GM12878 (cell line): ENCODE results near the gene ARHGEF10L. TPM values are rescaled to one million over a fixed set of nuclear protein-coding genes. Genes with fewer than 3 reads are reported as not detected.

ENCODE experiments used
- ATAC-seq: fragments of 200-7000 bp; cut with Tn5 transposase; 3 replicates; pipeline ENCODE4 v1.9.1; 2020; ENCODE audit warnings: mild to moderate bottlenecking, moderate library complexity
- BruUV-seq: library from RNA; stranded (reverse); fragments of 400-500 nt; replicated peaks from 2 replicates; lab custom pipeline; 2021; lab: Mats Ljungman, UMichigan
- CTCF ChIA-PET: fragments of 300-600 bp; sonication (Branson Sonifier 250); formaldehyde crosslinking; extraction: SDS; loops from one replicate; lab custom pipeline; 2021; ENCODE audit warnings: inconsistent platforms; lab: Yijun Ruan, JAX
- POLR2A ChIA-PET: fragments of 350-600 bp; formaldehyde crosslinking; extraction: SDS; loops from one replicate; lab custom pipeline; 2021; ENCODE audit warnings: inconsistent platforms; lab: Charles Lee
- RAD21 ChIA-PET: fragments of 300-600 bp; sonication (Branson Sonifier 250); formaldehyde crosslinking; loops from one replicate; lab custom pipeline; 2023; ENCODE audit warnings: antibody characterized with exemption; ENCODE audit not compliant: unreplicated experiment; lab: Charles Lee
- SMC1A ChIA-PET: fragments of 300-600 bp; sonication (Branson Sonifier 250); formaldehyde crosslinking; loops from one replicate; lab custom pipeline; 2023; ENCODE audit not compliant: unreplicated experiment, uncharacterized antibody; lab: Charles Lee
- DNase-seq: peaks from one replicate; pipeline ENCODE4 v3.0.0-alpha.2; 2011; ENCODE audit warnings: low read depth, low spot score
- FAIRE-seq: peaks from 3 replicates; lab custom pipeline; 2011; peaks lifted over from hg19 to GRCh38; lab: Jason Lieb, UNC
- H2AFZ ChIP-seq: 2 replicates; pipeline ENCODE4 v1.6.0; 2011; ENCODE audit warnings: low read depth, low read length, control low read depth; ENCODE audit not compliant: control insufficient read depth
- H3K27ac ChIP-seq: 2 replicates; pipeline ENCODE4 v1.5.1; 2011; ENCODE audit warnings: control low read depth; ENCODE audit not compliant: control insufficient read depth, insufficient read depth
- H3K27me3 ChIP-seq, 2 experiments: replicated peaks in 1 of 2; 2 replicates each; pipeline versions ENCODE4 v1.6.0 to v1.6.1; 2011; ENCODE audit warnings: low read length in 1 of 2; ENCODE audit not compliant: control insufficient read depth in 2 of 2, insufficient read depth in 2 of 2
- H3K36me3 ChIP-seq, 2 experiments: 2 replicates each; pipeline ENCODE4 v1.5.1; 2011; ENCODE audit warnings: low read length in 1 of 2; ENCODE audit not compliant: control insufficient read depth in 2 of 2, insufficient read depth in 2 of 2
- H3K4me1 ChIP-seq: 2 replicates; pipeline ENCODE4 v1.6.1; 2011; ENCODE audit warnings: mild to moderate bottlenecking, low read length, moderate library complexity, mixed read lengths; ENCODE audit not compliant: control insufficient read depth, insufficient read depth
- H3K4me2 ChIP-seq: 2 replicates; pipeline ENCODE4 v1.6.0; 2011; ENCODE audit warnings: control low read depth; ENCODE audit not compliant: control insufficient read depth, insufficient read depth
- H3K4me3 ChIP-seq: fragments of 200-600 bp; sonication (generic); 2 replicates; pipeline ENCODE4 v1.5.1; 2016
- H3K79me2 ChIP-seq: 2 replicates; pipeline ENCODE4 v1.6.0; 2011; ENCODE audit warnings: low read length; ENCODE audit not compliant: control insufficient read depth, insufficient read depth
- H3K9ac ChIP-seq: 2 replicates; pipeline ENCODE4 v1.8.0; 2011; ENCODE audit warnings: low read length, control low read depth, mixed read lengths; ENCODE audit not compliant: control insufficient read depth, insufficient read depth
- H3K9me3 ChIP-seq: replicated peaks from 3 replicates; pipeline ENCODE4 v1.5.1; 2011; ENCODE audit warnings: mild to moderate bottlenecking, low read length; ENCODE audit not compliant: control insufficient read depth, insufficient read depth
- H4K20me1 ChIP-seq: 2 replicates; pipeline ENCODE4 v1.6.0; 2011; ENCODE audit not compliant: control insufficient read depth, insufficient read depth
- BCL11A ChIP-seq: IDR thresholded peaks from 2 replicates; pipeline ENCODE4 v1.6.1; 2011; ENCODE audit warnings: low read depth, low read length
- ESRRA ChIP-seq: IDR thresholded peaks from 2 replicates; pipeline ENCODE4 v1.6.1; 2012; ENCODE audit warnings: mild to moderate bottlenecking, low read length, improper control_type of control experiment
- FOXK2 ChIP-seq: fragments of 450-650 bp; IDR thresholded peaks from 2 replicates; pipeline ENCODE4 v1.6.1; 2017; ENCODE audit warnings: mild to moderate bottlenecking, moderate library complexity
- IKZF2 ChIP-seq, 2 experiments: fragments of 450-650 bp; IDR thresholded peaks; 2 replicates each; pipeline ENCODE4 v1.6.1; 2017; ENCODE audit warnings: mild to moderate bottlenecking in 2 of 2, moderate library complexity in 2 of 2
- NBN ChIP-seq: fragments of 450-650 bp; IDR thresholded peaks from 2 replicates; pipeline ENCODE4 v1.6.1; 2016
- NFIC ChIP-seq: IDR thresholded peaks from 2 replicates; pipeline ENCODE4 v1.6.1; 2012; ENCODE audit warnings: low read depth, mild to moderate bottlenecking, inconsistent platforms, low read length, moderate library complexity
- PAX8 ChIP-seq: fragments of 450-650 bp; IDR thresholded peaks from 2 replicates; pipeline ENCODE4 v1.6.1; 2017; ENCODE audit warnings: mild to moderate bottlenecking, moderate library complexity
- SP1 ChIP-seq: IDR thresholded peaks from one replicate; pipeline ENCODE4 v1.6.1; 2011; ENCODE audit warnings: low read depth, low read length
- ZBTB11 ChIP-seq: fragments of 450-650 bp; formaldehyde crosslinking; IDR thresholded peaks from 2 replicates; pipeline ENCODE4 v1.5.0; 2022; ENCODE audit warnings: mild to moderate bottlenecking, missing genetic modification characterization
- WGBS: methylation state at CpG from one replicate; pipeline ENCODE4 v1.1.6; 2016; ENCODE audit warnings: low lambda C conversion rate; ENCODE audit not compliant: insufficient replicate concordance, insufficient coverage; ENCODE audit errors: missing lambda C conversion rate; 5-methylcytosine and 5-hydroxymethylcytosine counted together
- in situ Hi-C: fragments of 300-500 bp; cut with MboI; formaldehyde crosslinking; loops from 9 replicates; pipeline ENCODE4 v1.14.3; 2018; ENCODE audit warnings: mixed read lengths
- intact Hi-C: fragments of 100-400 bp; cut with micrococcal nuclease; formaldehyde crosslinking; loops from one replicate; pipeline ENCODE4 v1.14.2; 2022; ENCODE audit not compliant: unreplicated experiment
- polyA plus RNA-seq, 11 experiments: library from polyadenylated mRNA; depleted of rRNA in 4 of 11; unstranded in 6 of 11; stranded (reverse) in 5 of 11; fragments of >200 nt; fragmentation: Nextera tagmentation in 4 of 11; fragmentation: Illumina TruSeq in 1 of 11; extraction: Ambion mirVana in 4 of 11; extraction: Trizol in 1 of 11; gene quantifications; 1 replicate in 1 of 11; 2 replicates in 10 of 11; pipeline versions ENCODE4 v1.2.1 to v1.2.3, GENCODE V29; 2011 to 2016; ENCODE audit warnings: inconsistent platforms in 2 of 11, missing spikeins in 2 of 11, low read depth in 1 of 11
- total RNA-seq, 4 experiments: library from RNA; depleted of rRNA in 3 of 4; stranded (reverse); fragments of >200 nt in 3 of 4; fragmentation: Illumina TruSeq in 1 of 4; extraction: Trizol in 1 of 4; gene quantifications; 2 replicates each; pipeline versions ENCODE4 v1.2.1 to v1.2.3, GENCODE V29; 2013 to 2021
- TF ChIP-seq, protein P1 (sequence below): IDR thresholded peaks from 2 replicates; pipeline ENCODE4 v1.6.1; 2012; ENCODE audit warnings: low read length, inconsistent platforms

Gene ARHGEF10L
- total and polyA plus RNA-seq, 10 of the 15 experiments (the other 5 are each of a cell fraction or from before 2014, with no cell fraction given), result 0.05 to 0.94 (median 0.28) TPM; not detected in 2

DNA sequence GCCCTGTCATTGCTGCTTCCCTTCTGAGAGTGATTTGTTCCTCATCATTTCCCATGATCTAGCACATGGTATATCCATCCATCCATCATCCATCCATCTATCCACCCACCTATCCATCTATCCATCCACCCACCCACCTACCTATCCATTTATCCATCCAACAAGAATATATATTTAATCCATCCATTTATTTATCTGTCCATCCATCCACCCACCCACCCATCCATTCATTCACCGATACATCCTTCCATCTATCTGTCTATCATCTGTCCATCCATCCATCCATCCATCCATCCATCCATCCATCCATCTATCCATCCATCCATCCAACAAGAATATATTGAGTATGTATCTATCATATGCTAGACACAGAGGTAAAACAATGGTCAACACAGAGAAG lies 115.7 kb downstream of the ARHGEF10L start:
- H3K36me3 ChIP-seq, result no peaks in the 10 kb centered on the region
- SMC1A ChIA-PET, result no interaction called here
- H2AFZ ChIP-seq, result no peak overlapping the region
- CTCF ChIA-PET, result no interaction called here
- POLR2A ChIA-PET, result no interaction called here
- no peak overlapping the region for H3K27ac ChIP-seq
- H4K20me1 ChIP-seq, result no peaks in the 10 kb centered on the region
- BruUV-seq, result no TSS peak
- ATAC-seq (no peak), FAIRE-seq (no peak), DNase-seq (no peak)
- no peak overlapping the region for H3K4me3 ChIP-seq
- WGBS, result 38% methylated on average over 1 of the region's 1 CpG
- H3K9me3 ChIP-seq, result no peaks in the 10 kb centered on the region
- no peak overlapping the region for H3K9ac ChIP-seq
- H3K27me3 ChIP-seq, result no peaks in the 10 kb centered on the region; a peak in 1 of 4 replicates
- no peak for TF ChIP-seq IKZF2 (IDR thresholded peaks at IDR 0.05)
- TF ChIP-seq NBN, result no peak
- no peak for TF ChIP-seq NFIC
- TF ChIP-seq, protein P1, sequence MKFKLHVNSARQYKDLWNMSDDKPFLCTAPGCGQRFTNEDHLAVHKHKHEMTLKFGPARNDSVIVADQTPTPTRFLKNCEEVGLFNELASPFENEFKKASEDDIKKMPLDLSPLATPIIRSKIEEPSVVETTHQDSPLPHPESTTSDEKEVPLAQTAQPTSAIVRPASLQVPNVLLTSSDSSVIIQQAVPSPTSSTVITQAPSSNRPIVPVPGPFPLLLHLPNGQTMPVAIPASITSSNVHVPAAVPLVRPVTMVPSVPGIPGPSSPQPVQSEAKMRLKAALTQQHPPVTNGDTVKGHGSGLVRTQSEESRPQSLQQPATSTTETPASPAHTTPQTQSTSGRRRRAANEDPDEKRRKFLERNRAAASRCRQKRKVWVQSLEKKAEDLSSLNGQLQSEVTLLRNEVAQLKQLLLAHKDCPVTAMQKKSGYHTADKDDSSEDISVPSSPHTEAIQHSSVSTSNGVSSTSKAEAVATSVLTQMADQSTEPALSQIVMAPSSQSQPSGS, result no peak
- no peak for TF ChIP-seq PAX8
- TF ChIP-seq FOXK2, result no peak
- TF ChIP-seq BCL11A, result no peak
- no peak for TF ChIP-seq SP1
- TF ChIP-seq ZBTB11, result no peak
- no peak for TF ChIP-seq ESRRA
- intact Hi-C loops (no loop called here), in situ Hi-C loops (no loop called here)
- RAD21 ChIA-PET, result no interaction called here
- H3K4me1 ChIP-seq, result no peaks in the 10 kb centered on the region
- H3K79me2 ChIP-seq, result no peaks in the 10 kb centered on the region
- no peak overlapping the region for H3K4me2 ChIP-seq
